ENCODE results near the gene THAP7. TPM values are rescaled to one million over a fixed set of nuclear protein-coding genes. Genes with fewer than 3 reads are reported as not detected.

THAP7 gene
- total and polyA plus RNA-seq, 2 of the 13 experiments (the other 11 are each of a cell fraction or from before 2014, with no cell fraction given), result 13.0 to 25.5 TPM

- TF ChIP-seq DZIP1 (CRISPR knock-in tag; IDR thresholded peaks at IDR 0.05) (peak; percentile 76; the same call in 1 of the 2 replicates), ZNF629 (CRISPR knock-in tag; conservative IDR thresholded peaks at IDR 0.05) (peak; percentile 61; the same call in 1 of the 2 replicates), ZNF121 (CRISPR knock-in tag; IDR thresholded peaks at IDR 0.05) (peak; percentile 8; the same call in 1 of the 2 replicates), RFX5 (IDR thresholded peaks at IDR 0.05; ENCODE audit: low read depth, low read length) (no peak), TAF1 (CRISPR knock-in tag; IDR thresholded peaks at IDR 0.05) (peak; percentile 95), DMAP1 (CRISPR knock-in tag; IDR thresholded peaks at IDR 0.05) (peak; percentile 95), ARID4A (CRISPR knock-in tag; IDR thresholded peaks at IDR 0.05; ENCODE audit: borderline replicate concordance) (peak; percentile 94), ZNF326 (CRISPR knock-in tag; IDR thresholded peaks at IDR 0.05; ENCODE audit: borderline replicate concordance) (peak; percentile 83), BHLHE40 (IDR thresholded peaks at IDR 0.05; ENCODE audit: low read length) (no peak), ZNF350 (CRISPR knock-in tag; IDR thresholded peaks at IDR 0.05; ENCODE audit: borderline replicate concordance, low read depth) (peak; percentile 91; the same call in 1 of the 2 replicates), ZNF7 (CRISPR knock-in tag; IDR thresholded peaks at IDR 0.05) (no peak), SMAD3 (CRISPR knock-in tag; IDR thresholded peaks at IDR 0.05) (peak; percentile 84; the same call in 1 of the 2 replicates), ZSCAN29 (CRISPR knock-in tag; conservative IDR thresholded peaks at IDR 0.05) (peak; percentile 70; the same call in 1 of the 2 replicates), TOE1 (CRISPR knock-in tag; IDR thresholded peaks at IDR 0.05) (peak; percentile 58; the same call in 1 of the 2 replicates), RORA (CRISPR knock-in tag; IDR thresholded peaks at IDR 0.05) (no peak), ZSCAN30 (CRISPR knock-in tag; IDR thresholded peaks at IDR 0.05) (no peak; the same call in 1 of the 2 replicates)
- TF ChIP-seq, protein P1, sequence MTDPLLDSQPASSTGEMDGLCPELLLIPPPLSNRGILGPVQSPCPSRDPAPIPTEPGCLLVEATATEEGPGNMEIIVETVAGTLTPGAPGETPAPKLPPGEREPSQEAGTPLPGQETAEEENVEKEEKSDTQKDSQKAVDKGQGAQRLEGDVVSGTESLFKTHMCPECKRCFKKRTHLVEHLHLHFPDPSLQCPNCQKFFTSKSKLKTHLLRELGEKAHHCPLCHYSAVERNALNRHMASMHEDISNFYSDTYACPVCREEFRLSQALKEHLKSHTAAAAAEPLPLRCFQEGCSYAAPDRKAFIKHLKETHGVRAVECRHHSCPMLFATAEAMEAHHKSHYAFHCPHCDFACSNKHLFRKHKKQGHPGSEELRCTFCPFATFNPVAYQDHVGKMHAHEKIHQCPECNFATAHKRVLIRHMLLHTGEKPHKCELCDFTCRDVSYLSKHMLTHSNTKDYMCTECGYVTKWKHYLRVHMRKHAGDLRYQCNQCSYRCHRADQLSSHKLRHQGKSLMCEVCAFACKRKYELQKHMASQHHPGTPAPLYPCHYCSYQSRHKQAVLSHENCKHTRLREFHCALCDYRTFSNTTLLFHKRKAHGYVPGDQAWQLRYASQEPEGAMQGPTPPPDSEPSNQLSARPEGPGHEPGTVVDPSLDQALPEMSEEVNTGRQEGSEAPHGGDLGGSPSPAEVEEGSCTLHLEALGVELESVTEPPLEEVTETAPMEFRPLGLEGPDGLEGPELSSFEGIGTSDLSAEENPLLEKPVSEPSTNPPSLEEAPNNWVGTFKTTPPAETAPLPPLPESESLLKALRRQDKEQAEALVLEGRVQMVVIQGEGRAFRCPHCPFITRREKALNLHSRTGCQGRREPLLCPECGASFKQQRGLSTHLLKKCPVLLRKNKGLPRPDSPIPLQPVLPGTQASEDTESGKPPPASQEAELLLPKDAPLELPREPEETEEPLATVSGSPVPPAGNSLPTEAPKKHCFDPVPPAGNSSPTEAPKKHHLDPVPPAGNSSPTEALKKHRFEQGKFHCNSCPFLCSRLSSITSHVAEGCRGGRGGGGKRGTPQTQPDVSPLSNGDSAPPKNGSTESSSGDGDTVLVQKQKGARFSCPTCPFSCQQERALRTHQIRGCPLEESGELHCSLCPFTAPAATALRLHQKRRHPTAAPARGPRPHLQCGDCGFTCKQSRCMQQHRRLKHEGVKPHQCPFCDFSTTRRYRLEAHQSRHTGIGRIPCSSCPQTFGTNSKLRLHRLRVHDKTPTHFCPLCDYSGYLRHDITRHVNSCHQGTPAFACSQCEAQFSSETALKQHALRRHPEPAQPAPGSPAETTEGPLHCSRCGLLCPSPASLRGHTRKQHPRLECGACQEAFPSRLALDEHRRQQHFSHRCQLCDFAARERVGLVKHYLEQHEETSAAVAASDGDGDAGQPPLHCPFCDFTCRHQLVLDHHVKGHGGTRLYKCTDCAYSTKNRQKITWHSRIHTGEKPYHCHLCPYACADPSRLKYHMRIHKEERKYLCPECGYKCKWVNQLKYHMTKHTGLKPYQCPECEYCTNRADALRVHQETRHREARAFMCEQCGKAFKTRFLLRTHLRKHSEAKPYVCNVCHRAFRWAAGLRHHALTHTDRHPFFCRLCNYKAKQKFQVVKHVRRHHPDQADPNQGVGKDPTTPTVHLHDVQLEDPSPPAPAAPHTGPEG (CRISPR knock-in tag; IDR thresholded peaks at IDR 0.05), result peak; percentile 86; the same call in 1 of the 2 replicates
These were observed 19.9 kb downstream of the THAP7 start, which contains the start of gene LZTR1 (continued) for GRCh38 chr22:20981787-20982562.
